GM12872 (cell line): Measurements from ENCODE around the gene SIGLEC1.

Experiments
- CTCF ChIP-seq: IDR thresholded peaks from 3 replicates; pipeline ENCODE4 v1.5.1; 2011; ENCODE audit warnings: low read depth, mild to moderate bottlenecking, low read length, moderate library complexity; ENCODE audit not compliant: insufficient read depth

The SIGLEC1 gene

GRCh38 chr20:3749689-3750531 lies 37.5 kb upstream of the SIGLEC1 start:
- TF ChIP-seq CTCF: peak; percentile 54

- no peak for TF ChIP-seq CTCF
Measured at GRCh38 chr20:3749087-3749688, 36.8 kb upstream of the SIGLEC1 start.

GRCh38 chr20:3748073-3748472 lies 35.7 kb upstream of the SIGLEC1 start:
- TF ChIP-seq CTCF: no peak

- TF ChIP-seq CTCF: no peak
Measured at GRCh38 chr20:3747471-3747870, 35.1 kb upstream of the SIGLEC1 start.

GRCh38 chr20:3745686-3746173 lies 33.3 kb upstream of the SIGLEC1 start:
- no peak for TF ChIP-seq CTCF

GRCh38 chr20:3744806-3745685 lies 32.6 kb upstream of the SIGLEC1 start:
- no peak for TF ChIP-seq CTCF

GRCh38 chr20:3744037-3744436 lies 31.6 kb upstream of the SIGLEC1 start:
- no peak for TF ChIP-seq CTCF
